LNCAP (cell line): ENCODE results near the gene MPZL3.

Experiments
- TF ChIP-seq, protein P1 (sequence below): fragments of 450-650 bp; IDR thresholded peaks from 2 replicates; pipeline ENCODE4 v1.5.1; 2017; ENCODE audit warnings: mild to moderate bottlenecking

MPZL3 gene

DNA sequence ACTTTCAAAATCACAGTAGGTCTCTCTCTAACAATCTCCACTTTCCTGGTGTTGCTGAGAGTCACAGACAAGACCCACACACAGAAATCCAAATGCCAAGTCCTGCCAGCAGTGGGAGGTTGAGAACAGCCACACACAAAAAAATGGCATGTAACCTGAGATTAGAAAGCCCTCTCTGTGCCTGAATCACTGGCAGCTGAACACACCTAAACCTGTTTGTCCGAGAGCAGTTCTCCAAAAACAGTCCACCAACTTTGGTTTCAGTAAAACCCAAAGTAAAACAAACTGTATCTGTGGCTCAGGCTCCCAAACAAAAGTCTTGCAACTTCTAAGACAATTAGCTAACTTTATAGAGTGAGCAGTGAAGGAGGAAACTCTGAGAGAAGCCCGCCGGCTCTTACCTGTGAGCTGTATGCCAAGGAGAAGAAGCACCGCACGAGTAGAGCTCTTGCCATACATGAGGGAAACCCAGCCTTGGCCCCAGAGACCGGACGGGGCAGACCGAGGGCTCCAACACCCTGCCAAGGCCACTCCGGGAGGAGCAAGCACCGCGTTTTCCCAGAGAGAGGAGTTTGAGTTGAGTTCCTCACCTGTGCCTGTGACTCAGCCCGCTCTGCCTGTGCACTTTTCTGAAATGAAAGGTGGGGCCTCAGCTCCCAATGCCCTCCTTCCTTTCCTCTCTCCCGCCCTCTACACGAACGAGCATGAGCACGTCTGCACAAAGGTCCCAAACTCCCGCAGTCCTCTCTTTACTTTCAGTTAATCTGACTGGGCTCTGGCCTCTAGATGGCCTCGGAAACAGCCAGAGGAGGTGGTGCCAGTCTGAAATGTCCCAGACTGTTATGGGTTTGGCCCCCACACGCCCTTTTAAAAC is 11.8 kb upstream of the MPZL3 start, which contains the start of gene MPZL2:
MPZL2 (minus strand) TSS at position 603 of the 874 bp plus-strand sequence; CDS start at position 459, 144 bp downstream.
- TF ChIP-seq, protein P1, sequence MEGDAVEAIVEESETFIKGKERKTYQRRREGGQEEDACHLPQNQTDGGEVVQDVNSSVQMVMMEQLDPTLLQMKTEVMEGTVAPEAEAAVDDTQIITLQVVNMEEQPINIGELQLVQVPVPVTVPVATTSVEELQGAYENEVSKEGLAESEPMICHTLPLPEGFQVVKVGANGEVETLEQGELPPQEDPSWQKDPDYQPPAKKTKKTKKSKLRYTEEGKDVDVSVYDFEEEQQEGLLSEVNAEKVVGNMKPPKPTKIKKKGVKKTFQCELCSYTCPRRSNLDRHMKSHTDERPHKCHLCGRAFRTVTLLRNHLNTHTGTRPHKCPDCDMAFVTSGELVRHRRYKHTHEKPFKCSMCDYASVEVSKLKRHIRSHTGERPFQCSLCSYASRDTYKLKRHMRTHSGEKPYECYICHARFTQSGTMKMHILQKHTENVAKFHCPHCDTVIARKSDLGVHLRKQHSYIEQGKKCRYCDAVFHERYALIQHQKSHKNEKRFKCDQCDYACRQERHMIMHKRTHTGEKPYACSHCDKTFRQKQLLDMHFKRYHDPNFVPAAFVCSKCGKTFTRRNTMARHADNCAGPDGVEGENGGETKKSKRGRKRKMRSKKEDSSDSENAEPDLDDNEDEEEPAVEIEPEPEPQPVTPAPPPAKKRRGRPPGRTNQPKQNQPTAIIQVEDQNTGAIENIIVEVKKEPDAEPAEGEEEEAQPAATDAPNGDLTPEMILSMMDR: peak; percentile 18; the same call in 1 of the 2 replicates

DNA sequence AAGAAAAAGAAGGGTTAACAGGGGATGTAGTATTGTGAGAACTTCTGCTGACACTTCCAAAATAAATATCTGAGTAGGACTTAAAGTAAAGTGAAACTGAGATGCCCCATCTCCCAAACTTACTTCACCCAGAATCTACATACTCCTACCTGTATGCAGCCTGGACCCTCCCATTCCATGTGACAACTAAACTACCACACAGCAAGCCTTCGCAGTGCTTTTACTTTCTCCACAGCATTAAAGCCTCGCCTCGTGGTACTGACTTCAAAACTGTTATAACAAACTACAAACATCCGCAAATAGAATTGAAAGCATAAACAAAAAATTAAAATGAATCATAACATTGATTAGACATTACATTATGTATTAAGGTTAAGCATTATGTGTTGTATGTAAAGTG is 10.9 kb upstream of the MPZL3 start:
- TF ChIP-seq, protein P1: no peak

DNA sequence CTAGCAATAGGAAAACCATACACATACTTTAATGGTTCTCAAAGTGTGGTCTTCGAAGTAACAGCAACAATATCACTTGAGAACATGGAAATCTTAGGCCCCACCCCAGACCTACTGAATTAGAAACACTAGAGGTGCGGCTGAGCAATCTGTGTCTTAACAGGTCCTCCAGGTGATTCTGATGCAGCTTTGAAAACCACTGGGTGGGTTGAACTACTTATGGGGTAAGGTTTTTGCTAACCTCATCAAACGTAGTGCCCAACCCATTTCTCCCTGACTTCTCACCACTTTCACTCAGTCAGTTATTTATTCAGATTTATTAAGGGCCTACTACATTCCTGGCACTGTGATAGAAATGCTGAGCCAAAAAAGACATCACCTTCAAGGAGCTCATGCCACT is 8.2 kb upstream of the MPZL3 start:
- TF ChIP-seq, protein P1: no peak

DNA sequence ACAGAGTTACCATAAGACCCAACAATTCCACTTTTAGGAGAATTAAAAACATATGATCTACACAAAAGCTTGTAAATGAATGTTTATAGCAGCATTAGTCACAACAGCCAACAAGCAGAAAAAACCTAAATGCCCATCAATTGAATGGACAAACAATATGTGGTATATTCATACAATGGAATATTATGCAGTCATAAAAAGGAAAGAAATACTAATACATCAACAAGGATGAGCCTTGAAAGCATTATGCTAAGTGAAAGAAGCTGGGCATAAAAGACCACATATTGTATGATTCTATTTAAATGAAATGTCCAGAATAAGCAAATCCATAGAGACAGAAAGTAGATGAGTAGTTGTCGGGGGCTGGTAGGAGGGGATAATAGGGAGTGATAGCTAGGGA is 7.0 kb upstream of the MPZL3 start:
- TF ChIP-seq, protein P1: no peak

DNA sequence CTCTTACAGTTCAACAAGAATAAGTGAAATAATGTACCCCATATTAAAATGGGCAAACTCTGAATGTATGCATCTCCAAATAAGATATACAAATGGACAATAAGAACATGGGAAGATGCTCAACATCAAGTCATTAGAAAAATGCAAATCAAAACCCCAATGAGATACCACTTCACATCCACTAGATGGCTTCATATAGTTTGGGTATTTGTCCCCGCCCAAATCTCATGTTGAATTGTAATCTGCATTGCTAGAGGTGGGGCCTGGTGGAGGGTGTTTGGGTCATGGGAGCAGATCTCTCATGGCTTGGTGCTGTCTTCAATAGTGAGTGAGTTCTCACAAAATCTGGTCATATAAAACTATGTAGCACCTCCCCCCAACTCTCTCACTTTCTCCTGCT is 6.2 kb upstream of the MPZL3 start:
- TF ChIP-seq, protein P1: peak; percentile 16; the same call in 1 of the 2 replicates

DNA sequence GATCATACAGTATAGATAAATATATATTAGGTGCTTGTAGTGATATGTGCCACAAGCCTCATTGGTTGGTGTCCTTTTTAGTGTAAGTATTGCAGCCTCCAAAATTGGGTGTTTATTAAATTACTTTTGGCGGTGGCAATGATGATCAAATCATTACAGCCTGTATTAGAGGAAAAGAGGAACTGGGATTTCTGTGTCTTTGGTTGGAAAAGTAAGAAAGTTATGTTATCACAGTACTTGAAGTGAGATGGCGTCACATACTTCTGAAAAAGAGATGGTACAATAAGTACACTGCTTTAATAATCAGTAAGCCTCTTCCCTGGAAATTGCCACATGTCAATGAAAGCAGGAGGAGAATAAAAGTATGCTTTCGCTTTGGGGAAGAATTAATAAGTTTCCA is 523 bp upstream of the MPZL3 start:
- TF ChIP-seq, protein P1: no peak

DNA sequence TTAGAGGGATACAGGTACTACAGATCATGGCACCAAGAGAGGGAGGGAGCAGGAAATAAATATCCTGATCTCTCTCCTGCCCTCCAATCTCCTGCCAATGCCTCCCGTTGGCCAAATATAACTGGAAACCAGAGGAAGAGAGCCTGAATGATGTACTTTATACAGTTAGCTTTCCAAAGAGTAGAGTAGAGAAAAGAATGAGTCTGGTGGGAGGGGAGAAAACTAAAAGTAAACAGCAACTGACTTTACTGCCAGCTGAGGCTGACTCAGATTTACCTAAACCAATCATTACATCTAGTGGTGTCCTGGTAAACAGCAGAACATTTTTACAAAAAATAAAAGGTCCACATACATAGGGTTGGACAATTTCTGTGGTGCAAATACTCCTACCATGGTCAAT is 5.1 kb downstream of the MPZL3 start:
- TF ChIP-seq, protein P1: no peak
